ENCODE results near the gene ZNF202.

DNA sequence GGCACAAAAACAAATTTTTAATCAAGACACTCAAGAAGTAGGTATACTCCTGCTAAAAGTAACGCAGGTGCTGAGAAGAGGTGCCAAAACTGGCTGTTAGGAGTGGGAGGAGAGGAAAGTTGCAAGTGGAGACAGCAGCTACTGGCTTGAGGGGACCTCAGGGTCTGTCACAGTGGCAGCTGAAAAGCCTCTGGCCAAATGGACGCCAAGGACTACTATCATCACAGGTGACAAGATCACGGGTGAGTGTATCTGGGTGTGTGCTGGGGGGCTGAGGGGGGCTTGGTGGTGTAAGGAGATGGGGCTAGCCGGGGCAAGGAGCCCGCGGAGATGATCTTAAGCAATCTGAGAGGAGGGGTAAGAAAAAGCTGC is 687 bp downstream of the ZNF202 start:
- TF ChIP-seq POLR2A (IDR thresholded peaks at IDR 0.05; ENCODE audit: low read depth, low read length): no peak
- TF ChIP-seq POLR2AphosphoS5 (IDR thresholded peaks at IDR 0.05; ENCODE audit: low read depth, low read length): no peak
- TF ChIP-seq TAF1 (IDR thresholded peaks at IDR 0.05; ENCODE audit: borderline replicate concordance, low read depth, low read length): no peak

All from GM12892 (cell line).